GM12878 (cell line): ENCODE measurements around the gene KISS1R. TPM values are rescaled to one million over a fixed set of nuclear protein-coding genes. Genes with fewer than 3 reads are reported as not detected.

ENCODE experiments used
- CBFB ChIP-seq: IDR thresholded peaks from 2 replicates; pipeline ENCODE4 v1.6.1; 2016; ENCODE audit warnings: antibody characterized with exemption, low read depth
- EGR1 ChIP-seq, 2 experiments: IDR thresholded peaks; 1 replicate in 1 of 2; 2 replicates in 1 of 2; pipeline ENCODE4 v1.6.1; 2011 to 2012; ENCODE audit warnings: low read depth in 2 of 2, low read length in 2 of 2, borderline replicate concordance in 1 of 2, mild to moderate bottlenecking in 1 of 2, moderate library complexity in 1 of 2
- GABPA ChIP-seq: IDR thresholded peaks from 2 replicates; pipeline ENCODE4 v1.6.1; 2014; ENCODE audit warnings: antibody characterized with exemption, low read depth, mild to moderate bottlenecking, inconsistent platforms
- NBN ChIP-seq: fragments of 450-650 bp; IDR thresholded peaks from 2 replicates; pipeline ENCODE4 v1.6.1; 2016
- STAT3 ChIP-seq: IDR thresholded peaks from 2 replicates; pipeline ENCODE4 v1.6.1; 2011; ENCODE audit warnings: low read depth, low read length, improper control_type of control experiment
- WRNIP1 ChIP-seq: IDR thresholded peaks from 2 replicates; pipeline ENCODE4 v1.6.1; 2011; ENCODE audit warnings: low read depth, low read length, improper control_type of control experiment, borderline replicate concordance
- YY1 ChIP-seq: IDR thresholded peaks from 2 replicates; pipeline ENCODE4 v1.6.1; 2011; ENCODE audit warnings: low read depth, mild to moderate bottlenecking, low read length
- polyA plus RNA-seq, 11 experiments: library from polyadenylated mRNA; depleted of rRNA in 4 of 11; unstranded in 6 of 11; stranded (reverse) in 5 of 11; fragments of >200 nt; fragmentation: Nextera tagmentation in 4 of 11; fragmentation: Illumina TruSeq in 1 of 11; extraction: Ambion mirVana in 4 of 11; extraction: Trizol in 1 of 11; gene quantifications; 1 replicate in 1 of 11; 2 replicates in 10 of 11; pipeline versions ENCODE4 v1.2.1 to v1.2.3, GENCODE V29; 2011 to 2016; ENCODE audit warnings: inconsistent platforms in 2 of 11, missing spikeins in 2 of 11, low read depth in 1 of 11
- total RNA-seq, 4 experiments: library from RNA; depleted of rRNA in 3 of 4; stranded (reverse); fragments of >200 nt in 3 of 4; fragmentation: Illumina TruSeq in 1 of 4; extraction: Trizol in 1 of 4; gene quantifications; 2 replicates each; pipeline versions ENCODE4 v1.2.1 to v1.2.3, GENCODE V29; 2013 to 2021
- TF ChIP-seq, protein P1 (sequence below): IDR thresholded peaks from 2 replicates; pipeline ENCODE4 v1.6.1; 2011; ENCODE audit warnings: mild to moderate bottlenecking, low read depth, low read length, moderate library complexity; ENCODE audit not compliant: insufficient replicate concordance
- TF ChIP-seq, protein P2 (sequence below): fragments of 450-650 bp; IDR thresholded peaks from 2 replicates; pipeline ENCODE4 v1.6.1; 2017; ENCODE audit warnings: mild to moderate bottlenecking, moderate library complexity
- TF ChIP-seq, protein P3 (sequence below): IDR thresholded peaks from 2 replicates; pipeline ENCODE4 v1.6.1; 2011; ENCODE audit warnings: low read depth, mild to moderate bottlenecking, low read length, moderate library complexity, borderline replicate concordance; ENCODE audit errors: extremely low read depth
- TF ChIP-seq, protein P4 (sequence below): fragments of 450-650 bp; IDR thresholded peaks from 2 replicates; pipeline ENCODE4 v1.6.1; 2017; ENCODE audit warnings: mild to moderate bottlenecking, low read depth, inconsistent platforms; ENCODE audit not compliant: poor library complexity, severe bottlenecking
- TF ChIP-seq, protein P5 (sequence below): fragments of 450-650 bp; IDR thresholded peaks from 2 replicates; pipeline ENCODE4 v1.6.1; 2016; ENCODE audit warnings: mild to moderate bottlenecking

KISS1R gene
- total and polyA plus RNA-seq, 10 of the 15 experiments (the other 5 are each of a cell fraction or from before 2014, with no cell fraction given): 0.13 to 2.7 (median 1.4) TPM; not detected in 3

DNA sequence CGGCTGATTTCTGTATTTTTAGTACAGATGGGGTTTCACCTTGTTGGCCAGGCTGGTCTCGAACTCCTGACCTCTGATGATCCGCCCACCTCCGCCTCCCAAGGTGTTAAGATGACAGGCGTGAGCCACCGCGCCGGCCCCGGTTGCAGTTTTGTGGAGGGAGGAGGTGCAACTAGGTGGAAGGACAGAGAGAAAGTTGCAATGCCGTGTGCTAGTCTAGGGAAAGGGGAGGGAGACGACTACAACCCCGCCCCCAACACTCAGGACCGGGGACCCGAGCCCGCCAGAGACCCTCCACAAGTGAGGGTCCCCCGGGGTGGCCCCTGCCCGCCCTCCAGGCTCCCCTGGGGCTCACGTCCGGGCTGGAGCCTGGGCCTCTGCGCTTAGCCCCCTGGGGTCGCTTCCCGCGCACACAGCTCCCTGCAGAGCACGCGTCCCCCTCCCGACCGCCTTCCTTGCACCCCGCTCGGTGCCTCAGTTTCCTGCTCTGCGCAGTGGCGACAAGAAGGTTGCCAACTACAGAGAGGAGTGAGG, 7.5 kb downstream of the KISS1R start (continued):
- TF ChIP-seq, protein P1, sequence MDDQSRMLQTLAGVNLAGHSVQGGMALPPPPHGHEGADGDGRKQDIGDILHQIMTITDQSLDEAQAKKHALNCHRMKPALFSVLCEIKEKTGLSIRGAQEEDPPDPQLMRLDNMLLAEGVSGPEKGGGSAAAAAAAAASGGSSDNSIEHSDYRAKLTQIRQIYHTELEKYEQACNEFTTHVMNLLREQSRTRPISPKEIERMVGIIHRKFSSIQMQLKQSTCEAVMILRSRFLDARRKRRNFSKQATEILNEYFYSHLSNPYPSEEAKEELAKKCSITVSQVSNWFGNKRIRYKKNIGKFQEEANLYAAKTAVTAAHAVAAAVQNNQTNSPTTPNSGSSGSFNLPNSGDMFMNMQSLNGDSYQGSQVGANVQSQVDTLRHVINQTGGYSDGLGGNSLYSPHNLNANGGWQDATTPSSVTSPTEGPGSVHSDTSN: peak; percentile 6
- TF ChIP-seq, protein P2, sequence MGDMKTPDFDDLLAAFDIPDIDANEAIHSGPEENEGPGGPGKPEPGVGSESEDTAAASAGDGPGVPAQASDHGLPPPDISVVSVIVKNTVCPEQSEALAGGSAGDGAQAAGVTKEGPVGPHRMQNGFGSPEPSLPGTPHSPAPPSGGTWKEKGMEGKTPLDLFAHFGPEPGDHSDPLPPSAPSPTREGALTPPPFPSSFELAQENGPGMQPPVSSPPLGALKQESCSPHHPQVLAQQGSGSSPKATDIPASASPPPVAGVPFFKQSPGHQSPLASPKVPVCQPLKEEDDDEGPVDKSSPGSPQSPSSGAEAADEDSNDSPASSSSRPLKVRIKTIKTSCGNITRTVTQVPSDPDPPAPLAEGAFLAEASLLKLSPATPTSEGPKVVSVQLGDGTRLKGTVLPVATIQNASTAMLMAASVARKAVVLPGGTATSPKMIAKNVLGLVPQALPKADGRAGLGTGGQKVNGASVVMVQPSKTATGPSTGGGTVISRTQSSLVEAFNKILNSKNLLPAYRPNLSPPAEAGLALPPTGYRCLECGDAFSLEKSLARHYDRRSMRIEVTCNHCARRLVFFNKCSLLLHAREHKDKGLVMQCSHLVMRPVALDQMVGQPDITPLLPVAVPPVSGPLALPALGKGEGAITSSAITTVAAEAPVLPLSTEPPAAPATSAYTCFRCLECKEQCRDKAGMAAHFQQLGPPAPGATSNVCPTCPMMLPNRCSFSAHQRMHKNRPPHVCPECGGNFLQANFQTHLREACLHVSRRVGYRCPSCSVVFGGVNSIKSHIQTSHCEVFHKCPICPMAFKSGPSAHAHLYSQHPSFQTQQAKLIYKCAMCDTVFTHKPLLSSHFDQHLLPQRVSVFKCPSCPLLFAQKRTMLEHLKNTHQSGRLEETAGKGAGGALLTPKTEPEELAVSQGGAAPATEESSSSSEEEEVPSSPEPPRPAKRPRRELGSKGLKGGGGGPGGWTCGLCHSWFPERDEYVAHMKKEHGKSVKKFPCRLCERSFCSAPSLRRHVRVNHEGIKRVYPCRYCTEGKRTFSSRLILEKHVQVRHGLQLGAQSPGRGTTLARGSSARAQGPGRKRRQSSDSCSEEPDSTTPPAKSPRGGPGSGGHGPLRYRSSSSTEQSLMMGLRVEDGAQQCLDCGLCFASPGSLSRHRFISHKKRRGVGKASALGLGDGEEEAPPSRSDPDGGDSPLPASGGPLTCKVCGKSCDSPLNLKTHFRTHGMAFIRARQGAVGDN: 0 out of 2 replicates have a peak, but pooled peaks have one; percentile 14
- TF ChIP-seq, protein P3, sequence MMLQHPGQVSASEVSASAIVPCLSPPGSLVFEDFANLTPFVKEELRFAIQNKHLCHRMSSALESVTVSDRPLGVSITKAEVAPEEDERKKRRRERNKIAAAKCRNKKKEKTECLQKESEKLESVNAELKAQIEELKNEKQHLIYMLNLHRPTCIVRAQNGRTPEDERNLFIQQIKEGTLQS: no peak
- TF ChIP-seq YY1 (no peak), GABPA (no peak), EGR1 (IDR thresholded peaks at IDR 0.05; ENCODE audit: borderline replicate concordance in 1 of 2, low read depth in 2 of 2, low read length in 2 of 2) (0 out of 3 replicates have a peak, but pooled peaks of 1 of the 2 experiments have one; percentile 48), STAT3 (no peak), NBN (peak; percentile 21; the same call in 1 of the 2 replicates), CBFB (no peak), WRNIP1 (no peak)
- TF ChIP-seq, protein P4, sequence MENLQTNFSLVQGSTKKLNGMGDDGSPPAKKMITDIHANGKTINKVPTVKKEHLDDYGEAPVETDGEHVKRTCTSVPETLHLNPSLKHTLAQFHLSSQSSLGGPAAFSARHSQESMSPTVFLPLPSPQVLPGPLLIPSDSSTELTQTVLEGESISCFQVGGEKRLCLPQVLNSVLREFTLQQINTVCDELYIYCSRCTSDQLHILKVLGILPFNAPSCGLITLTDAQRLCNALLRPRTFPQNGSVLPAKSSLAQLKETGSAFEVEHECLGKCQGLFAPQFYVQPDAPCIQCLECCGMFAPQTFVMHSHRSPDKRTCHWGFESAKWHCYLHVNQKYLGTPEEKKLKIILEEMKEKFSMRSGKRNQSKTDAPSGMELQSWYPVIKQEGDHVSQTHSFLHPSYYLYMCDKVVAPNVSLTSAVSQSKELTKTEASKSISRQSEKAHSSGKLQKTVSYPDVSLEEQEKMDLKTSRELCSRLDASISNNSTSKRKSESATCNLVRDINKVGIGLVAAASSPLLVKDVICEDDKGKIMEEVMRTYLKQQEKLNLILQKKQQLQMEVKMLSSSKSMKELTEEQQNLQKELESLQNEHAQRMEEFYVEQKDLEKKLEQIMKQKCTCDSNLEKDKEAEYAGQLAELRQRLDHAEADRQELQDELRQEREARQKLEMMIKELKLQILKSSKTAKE: peak; percentile 28
- TF ChIP-seq, protein P5, sequence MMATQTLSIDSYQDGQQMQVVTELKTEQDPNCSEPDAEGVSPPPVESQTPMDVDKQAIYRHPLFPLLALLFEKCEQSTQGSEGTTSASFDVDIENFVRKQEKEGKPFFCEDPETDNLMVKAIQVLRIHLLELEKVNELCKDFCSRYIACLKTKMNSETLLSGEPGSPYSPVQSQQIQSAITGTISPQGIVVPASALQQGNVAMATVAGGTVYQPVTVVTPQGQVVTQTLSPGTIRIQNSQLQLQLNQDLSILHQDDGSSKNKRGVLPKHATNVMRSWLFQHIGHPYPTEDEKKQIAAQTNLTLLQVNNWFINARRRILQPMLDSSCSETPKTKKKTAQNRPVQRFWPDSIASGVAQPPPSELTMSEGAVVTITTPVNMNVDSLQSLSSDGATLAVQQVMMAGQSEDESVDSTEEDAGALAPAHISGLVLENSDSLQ: peak; percentile 72
